HG02763 (cell line): Measurements from ENCODE around the gene C16orf74.

Experiments used
- ATAC-seq: cut with Tn5 transposase; IDR thresholded peaks from one replicate; pipeline ENCODE4 v1.9.1; 2021; ENCODE audit warnings: mild to moderate bottlenecking, moderate library complexity; ENCODE audit not compliant: unreplicated experiment

C16orf74 gene

GRCh38 chr16:85720302-85720637 lies 30.6 kb downstream of the C16orf74 start:
- ATAC-seq, result no peak

- ATAC-seq, result no peak
These were observed 31.1 kb downstream of the C16orf74 start for GRCh38 chr16:85719605-85720301.

GRCh38 chr16:85718682-85719081 lies 32.2 kb downstream of the C16orf74 start:
- no peak for ATAC-seq

- ATAC-seq, result no peak
These were observed 32.8 kb downstream of the C16orf74 start for GRCh38 chr16:85718153-85718477.

GRCh38 chr16:85717393-85718152 lies 33.3 kb downstream of the C16orf74 start:
- no peak for ATAC-seq

- no peak for ATAC-seq
These were observed 34.2 kb downstream of the C16orf74 start for GRCh38 chr16:85716680-85717038.

- ATAC-seq, result no peak
These were observed 34.7 kb downstream of the C16orf74 start for GRCh38 chr16:85716022-85716679.

- no peak for ATAC-seq
These were observed 35.5 kb downstream of the C16orf74 start for GRCh38 chr16:85715169-85716021.

- ATAC-seq, result no peak
These were observed 38.1 kb downstream of the C16orf74 start for GRCh38 chr16:85712801-85713200.

- ATAC-seq, result no peak
These were observed 38.8 kb downstream of the C16orf74 start for GRCh38 chr16:85711982-85712587.

GRCh38 chr16:85710732-85711131 lies 40.2 kb downstream of the C16orf74 start:
- no peak for ATAC-seq

GRCh38 chr16:85709766-85710585 lies 40.9 kb downstream of the C16orf74 start:
- no peak for ATAC-seq

GRCh38 chr16:85708338-85708737 lies 42.6 kb downstream of the C16orf74 start:
- ATAC-seq, result no peak

- no peak for ATAC-seq
These were observed 43.3 kb downstream of the C16orf74 start for GRCh38 chr16:85707528-85708095.

GRCh38 chr16:85706449-85707034 lies 44.4 kb downstream of the C16orf74 start:
- no peak for ATAC-seq

- no peak for ATAC-seq
These were observed 45.7 kb downstream of the C16orf74 start for GRCh38 chr16:85704900-85705846.

- no peak for ATAC-seq
These were observed 46.9 kb downstream of the C16orf74 start for GRCh38 chr16:85704011-85704410.

GRCh38 chr16:85699628-85700027 lies 51.3 kb downstream of the C16orf74 start:
- ATAC-seq, result no peak
